ENCODE results near the gene RHO.
"Not testable (repeated sequence)": the region's sequence is repeated elsewhere in the genome, so short reads cannot be mapped to it uniquely, and the experiment has no call there.

- TF ChIP-seq, protein P1, sequence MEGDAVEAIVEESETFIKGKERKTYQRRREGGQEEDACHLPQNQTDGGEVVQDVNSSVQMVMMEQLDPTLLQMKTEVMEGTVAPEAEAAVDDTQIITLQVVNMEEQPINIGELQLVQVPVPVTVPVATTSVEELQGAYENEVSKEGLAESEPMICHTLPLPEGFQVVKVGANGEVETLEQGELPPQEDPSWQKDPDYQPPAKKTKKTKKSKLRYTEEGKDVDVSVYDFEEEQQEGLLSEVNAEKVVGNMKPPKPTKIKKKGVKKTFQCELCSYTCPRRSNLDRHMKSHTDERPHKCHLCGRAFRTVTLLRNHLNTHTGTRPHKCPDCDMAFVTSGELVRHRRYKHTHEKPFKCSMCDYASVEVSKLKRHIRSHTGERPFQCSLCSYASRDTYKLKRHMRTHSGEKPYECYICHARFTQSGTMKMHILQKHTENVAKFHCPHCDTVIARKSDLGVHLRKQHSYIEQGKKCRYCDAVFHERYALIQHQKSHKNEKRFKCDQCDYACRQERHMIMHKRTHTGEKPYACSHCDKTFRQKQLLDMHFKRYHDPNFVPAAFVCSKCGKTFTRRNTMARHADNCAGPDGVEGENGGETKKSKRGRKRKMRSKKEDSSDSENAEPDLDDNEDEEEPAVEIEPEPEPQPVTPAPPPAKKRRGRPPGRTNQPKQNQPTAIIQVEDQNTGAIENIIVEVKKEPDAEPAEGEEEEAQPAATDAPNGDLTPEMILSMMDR (IDR thresholded peaks at IDR 0.05 in 4 of 5, conservative IDR thresholded peaks at IDR 0.05 in 1 of 5), result not testable (repeated sequence)
- not testable (repeated sequence) for TF ChIP-seq POLR2A (IDR thresholded peaks at IDR 0.05)
Observed at GRCh38 chr3:129499604-129500333, 28.7 kb upstream of the RHO start.
